Superior temporal gyrus (tissue), 1 donor: ENCODE data around the gene FOLR2.
"Not testable (repeated sequence)": the region's sequence is repeated elsewhere in the genome, so short reads cannot be mapped to it uniquely, and the experiment has no call there.

Experiments
- DNase-seq: peaks from one replicate; pipeline ENCODE4 v3.0.0-alpha.2; 2016; ENCODE audit errors: extremely low spot score

Gene FOLR2

GRCh38 chr11:72206794-72207193, 9.8 kb upstream of the FOLR2 start:
- DNase-seq: not testable (repeated sequence)

- no peak for DNase-seq
Measured at GRCh38 chr11:72208281-72208680, 8.3 kb upstream of the FOLR2 start.

GRCh38 chr11:72209101-72209500, 7.5 kb upstream of the FOLR2 start:
- DNase-seq: no peak

- DNase-seq: no peak
Measured at GRCh38 chr11:72217841-72218240, 1.2 kb downstream of the FOLR2 start.

GRCh38 chr11:72218251-72218745, 1.7 kb downstream of the FOLR2 start:
- DNase-seq: no peak

- no peak for DNase-seq
Measured at GRCh38 chr11:72220696-72221363, 4.2 kb downstream of the FOLR2 start.

GRCh38 chr11:72221386-72222075, 4.9 kb downstream of the FOLR2 start:
- no peak for DNase-seq

- DNase-seq: no peak
Measured at GRCh38 chr11:72222106-72222891, 5.7 kb downstream of the FOLR2 start.

- DNase-seq: peak; percentile 70
Measured at GRCh38 chr11:72222907-72223614, 6.5 kb downstream of the FOLR2 start.

GRCh38 chr11:72223615-72224563, 7.3 kb downstream of the FOLR2 start:
- no peak for DNase-seq

- no peak for DNase-seq
Measured at GRCh38 chr11:72224564-72225410, 8.2 kb downstream of the FOLR2 start, which contains the start of gene INPPL1. Gene INPPL1, plus strand, starts transcription at chr11:72224767. Its CDS starts 218 bp downstream, at chr11:72224985.

- DNase-seq: no peak
Measured at GRCh38 chr11:72225411-72225951, 8.9 kb downstream of the FOLR2 start.

- no peak for DNase-seq
Measured at GRCh38 chr11:72226701-72227100, 10.1 kb downstream of the FOLR2 start.

- peak; percentile 49 for DNase-seq
Measured at GRCh38 chr11:72227316-72228228, 11.0 kb downstream of the FOLR2 start.

- DNase-seq: no peak
Measured at GRCh38 chr11:72228229-72228843, 11.7 kb downstream of the FOLR2 start.

- DNase-seq: no peak
Measured at GRCh38 chr11:72228844-72229231, 12.2 kb downstream of the FOLR2 start.

GRCh38 chr11:72229336-72229924, 12.8 kb downstream of the FOLR2 start:
- DNase-seq: no peak
